ENCODE data around the gene TUT1. TPM values are rescaled to one million over a fixed set of nuclear protein-coding genes. Genes with fewer than 3 reads are reported as not detected.
"Not testable (repeated sequence)": the region's sequence is repeated elsewhere in the genome, so short reads cannot be mapped to it uniquely, and the experiment has no call there.

Gene TUT1
- total RNA-seq, 4 donors from 2014 or later = 8.3 to 18.8 (median 14.2) TPM

GRCh38 chr11:62567018-62567633 lies 24.2 kb downstream of the TUT1 start:
- Histone ChIP-seq H3K27me3 (no peaks in the 10 kb centered on the region), H3K9me3 (no peaks in the 10 kb centered on the region), H3K27ac (no peak overlapping the region), H3K36me3 (peaks cover 0 to 100% (median 40%) of the 10 kb centered on the region in 3 donors), H3K4me1 (peaks cover 0 to 46% (median 4%) of the 10 kb centered on the region in 4 donors), H3K4me3 (no peak overlapping the region)
- no peak for TF ChIP-seq EP300 (IDR thresholded peaks at IDR 0.05)
- TF ChIP-seq CTCF (IDR thresholded peaks at IDR 0.05) = no peak
- TF ChIP-seq POLR2A (IDR thresholded peaks at IDR 0.05) = no peak
- WGBS, 2 donors = 82 to 83% methylated on average over 8 of the region's 8 CpGs
- DNase-seq (ENCODE audit: low spot score in 2 of 2) = no peak

GRCh38 chr11:62566247-62566646 lies 25.1 kb downstream of the TUT1 start:
- Histone ChIP-seq H3K36me3 (peaks cover 0 to 97% (median 32%) of the 10 kb centered on the region in 3 donors), H3K27me3 (no peaks in the 10 kb centered on the region), H3K4me1 (peaks cover 0 to 38% (median under 1%) of the 10 kb centered on the region in 4 donors), H3K27ac (no peak overlapping the region), H3K4me3 (no peak overlapping the region), H3K9me3 (no peaks in the 10 kb centered on the region)
- WGBS, 2 donors = 84 to 91% methylated on average over 8 of the region's 8 CpGs
- no peak for TF ChIP-seq POLR2A (IDR thresholded peaks at IDR 0.05)
- TF ChIP-seq EP300 (IDR thresholded peaks at IDR 0.05) = no peak
- no peak for TF ChIP-seq CTCF (IDR thresholded peaks at IDR 0.05)
- DNase-seq (ENCODE audit: low spot score in 2 of 2) = no peak

- 53 to 61% methylated on average over 5 of the region's 5 CpGs for WGBS, 2 donors
- peak overlapping the region in 1 of 4 donors; percentile 29 for H3K27ac ChIP-seq
- H3K36me3 ChIP-seq = peaks cover 0 to 87% (median 22%) of the 10 kb centered on the region in 3 donors
- peaks cover 0 to 41% (median 8%) of the 10 kb centered on the region in 4 donors for H3K4me1 ChIP-seq
- H3K9me3 ChIP-seq = no peaks in the 10 kb centered on the region
- no peak for TF ChIP-seq POLR2A (IDR thresholded peaks at IDR 0.05)
- no peak for TF ChIP-seq CTCF (IDR thresholded peaks at IDR 0.05)
- no peak for TF ChIP-seq EP300 (IDR thresholded peaks at IDR 0.05)
- no peaks in the 10 kb centered on the region for H3K27me3 ChIP-seq
- H3K4me3 ChIP-seq = no peak overlapping the region
- no peak for DNase-seq (ENCODE audit: low spot score in 2 of 2)
Measured at GRCh38 chr11:62565100-62565802, 26.1 kb downstream of the TUT1 start.

- not testable (repeated sequence) for H3K27me3 ChIP-seq; DNase-seq (ENCODE audit: low spot score in 2 of 2); H3K4me3 ChIP-seq; H3K9me3 ChIP-seq
- peaks cover 3 to 74% (median 11%) of the 10 kb centered on the region in 3 donors for H3K36me3 ChIP-seq
- peaks cover under 1 to 61% (median 17%) of the 10 kb centered on the region in 4 donors for H3K4me1 ChIP-seq
- 59 to 72% methylated on average over 3 of the region's 3 CpGs for WGBS, 2 donors
- peak overlapping the region in 2 of 4 donors; percentile 86 to 87 for H3K27ac ChIP-seq
Measured at GRCh38 chr11:62561677-62562230, 29.6 kb downstream of the TUT1 start.

- Histone ChIP-seq H3K4me1 (peaks cover 8 to 65% (median 28%) of the 10 kb centered on the region in 4 donors), H3K27me3 (no peaks in the 10 kb centered on the region), H3K9me3 (no peaks in the 10 kb centered on the region), H3K27ac (peak overlapping the region; percentile 71 to 87 (median 80)), H3K36me3 (peaks cover 3 to 63% (median 6%) of the 10 kb centered on the region in 3 donors), H3K4me3 (no peak overlapping the region)
- peak; percentile 79 to 91 for DNase-seq (ENCODE audit: low spot score in 2 of 2)
- no peak for TF ChIP-seq POLR2A (IDR thresholded peaks at IDR 0.05)
- TF ChIP-seq CTCF (IDR thresholded peaks at IDR 0.05) = peak; percentile 73 to 90 (median 81)
- peak in 1 of 2 donors; percentile 80 for TF ChIP-seq EP300 (IDR thresholded peaks at IDR 0.05)
- WGBS, 2 donors = 36% methylated on average over 2 of the region's 2 CpGs
Measured at GRCh38 chr11:62560566-62561103, 30.7 kb downstream of the TUT1 start.

- 90 to 100% methylated on average over 1 to 5 of the region's 5 CpGs for WGBS, 2 donors
- H3K9me3 ChIP-seq; H3K4me3 ChIP-seq; DNase-seq (ENCODE audit: low spot score in 2 of 2); H3K27me3 ChIP-seq: not testable (repeated sequence)
- Histone ChIP-seq H3K36me3 (peaks cover 1 to 52% (median 3%) of the 10 kb centered on the region in 3 donors), H3K27ac (peak overlapping the region; percentile 3 to 87 (median 78)), H3K4me1 (peaks cover 9 to 75% (median 38%) of the 10 kb centered on the region in 4 donors)
Measured at GRCh38 chr11:62559626-62560025, 31.7 kb downstream of the TUT1 start.
